HAP-1 (cell line): ENCODE data around the gene WDR11.

Experiments used
- DNase-seq, 2 experiments: peaks; one replicate each; pipeline ENCODE4 v3.0.0-alpha.2; 2016 to 2020; ENCODE audit warnings: low spot score in 2 of 2
- H3K27me3 ChIP-seq: fragments of 250-450 bp; sonication (Bioruptor Pico); 2 replicates; pipeline ENCODE4 v1.5.1; 2020; ENCODE audit warnings: low read depth, mild to moderate bottlenecking, moderate library complexity
- H3K36me3 ChIP-seq: fragments of 250-450 bp; sonication (Bioruptor Pico); replicated peaks from 2 replicates; pipeline ENCODE4 v1.5.1; 2020; ENCODE audit warnings: mild to moderate bottlenecking
- H3K4me1 ChIP-seq: fragments of 250-450 bp; sonication (Bioruptor Pico); 2 replicates; pipeline ENCODE4 v1.5.1; 2020; ENCODE audit warnings: mild to moderate bottlenecking
- H3K4me3 ChIP-seq: fragments of 250-450 bp; sonication (Bioruptor Pico); 2 replicates; pipeline ENCODE4 v1.5.1; 2020; ENCODE audit warnings: mild to moderate bottlenecking, moderate library complexity
- H3K9me3 ChIP-seq: fragments of 250-450 bp; sonication (Bioruptor Pico); 2 replicates; pipeline ENCODE4 v1.5.1; 2020; ENCODE audit warnings: mild to moderate bottlenecking, moderate library complexity
- in situ Hi-C: fragments of 300-500 bp; cut with MboI; formaldehyde crosslinking; loops from 3 replicates; pipeline ENCODE4 v1.14.3; 2020; ENCODE audit warnings: low sequenced_read_pairs, inconsistent platforms, mixed read lengths

The WDR11 gene

DNA sequence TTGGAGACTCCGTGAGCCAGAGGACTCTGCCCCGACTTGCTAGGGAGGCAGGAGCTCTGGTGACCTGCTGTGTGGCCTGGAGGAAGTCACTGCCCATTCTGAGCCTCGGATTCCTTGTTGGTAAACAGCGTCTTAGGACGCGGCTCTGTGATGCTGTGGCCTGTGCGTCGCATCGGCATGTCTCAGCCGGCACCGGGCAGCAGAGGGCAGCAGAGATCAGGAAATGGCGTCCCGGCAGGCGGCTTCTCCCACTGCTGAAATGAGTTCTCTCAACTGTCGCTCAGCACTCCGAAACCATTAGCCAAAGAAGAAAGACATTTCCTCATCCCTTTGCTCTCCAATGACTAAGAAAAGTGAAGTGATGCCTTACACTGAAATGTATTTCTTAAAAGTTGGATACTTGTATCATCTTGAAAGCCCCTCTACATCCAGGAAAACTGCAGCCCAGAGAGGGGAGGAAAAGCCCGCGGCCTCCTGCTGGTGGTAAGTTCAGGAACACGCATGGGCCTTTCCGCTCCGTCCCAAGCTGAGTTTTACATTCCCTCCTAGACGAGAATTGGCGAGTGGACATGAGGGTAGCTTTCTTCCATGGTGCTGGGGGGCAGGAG lies 91.7 kb downstream of the WDR11 start:
- peaks cover 7% of the 10 kb centered on the region for H3K4me1 ChIP-seq
- H3K36me3 ChIP-seq = no peaks in the 10 kb centered on the region
- peak; percentile 72 to 91 for DNase-seq
- peak overlapping the region; percentile 3; the same call in 1 of the 2 replicates for H3K4me3 ChIP-seq
- H3K27me3 ChIP-seq = no peaks in the 10 kb centered on the region
- H3K9me3 ChIP-seq = no peaks in the 10 kb centered on the region
- in situ Hi-C loops = loop anchor here (5.0 to 25.0 kb wide), 2 partner anchors 669 to 959 kb away; no protein-coding TSS in a partner anchor

DNA sequence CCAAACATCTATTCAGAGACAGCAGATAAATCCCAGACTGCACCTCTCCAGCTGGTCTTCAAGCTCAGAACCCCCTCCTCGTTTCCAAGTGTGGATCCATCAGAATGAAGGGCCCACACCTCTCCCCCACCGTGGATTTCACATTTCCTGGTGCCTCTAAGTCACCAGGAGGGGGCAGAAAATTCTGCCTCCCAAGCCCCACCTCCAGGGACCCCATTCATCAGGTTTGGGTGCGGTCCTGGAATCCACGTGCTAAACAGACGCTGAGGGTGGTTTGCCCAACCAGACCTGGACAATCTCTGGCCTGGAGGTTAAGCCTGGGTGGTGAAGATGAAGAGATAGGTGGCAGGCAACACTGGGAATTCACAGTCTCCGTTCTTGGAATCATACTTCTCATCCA lies 92.4 kb downstream of the WDR11 start:
- Histone ChIP-seq H3K4me3 (no peak overlapping the region), H3K27me3 (no peaks in the 10 kb centered on the region), H3K9me3 (no peaks in the 10 kb centered on the region), H3K4me1 (peaks cover 7% of the 10 kb centered on the region), H3K36me3 (no peaks in the 10 kb centered on the region)
- DNase-seq = no peak
- in situ Hi-C loops = loop anchor here (5.0 to 25.0 kb wide), 2 partner anchors 669 to 959 kb away; no protein-coding TSS in a partner anchor

DNA sequence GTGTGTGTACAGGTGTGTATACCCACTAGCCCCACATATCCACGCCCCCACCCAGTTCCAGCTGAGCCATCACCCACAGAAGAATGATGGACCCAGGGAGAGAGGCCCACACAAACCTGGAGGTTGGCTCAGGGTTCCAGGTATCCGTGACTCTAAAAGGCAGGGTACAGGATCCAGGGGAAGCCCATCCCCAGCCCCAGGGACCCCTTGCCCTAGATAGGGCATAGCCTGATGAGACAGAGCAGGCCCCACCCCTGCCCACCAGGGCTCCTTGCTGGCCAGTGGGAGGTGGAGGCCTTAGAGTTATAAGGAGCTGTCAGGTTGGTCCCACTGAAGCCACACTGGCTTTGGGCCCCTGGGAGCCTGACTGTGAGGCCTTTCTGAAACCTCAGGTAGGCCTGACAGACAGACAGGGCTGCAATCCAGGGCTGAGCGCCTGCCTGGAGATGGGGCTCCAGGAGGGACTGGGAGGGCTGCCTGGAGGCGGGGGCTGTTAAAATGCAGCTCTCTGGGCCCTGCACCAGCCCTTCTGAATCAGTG lies 93.5 kb downstream of the WDR11 start:
- Histone ChIP-seq H3K4me1 (peaks cover 13% of the 10 kb centered on the region), H3K9me3 (no peaks in the 10 kb centered on the region), H3K36me3 (no peaks in the 10 kb centered on the region), H3K4me3 (no peak overlapping the region), H3K27me3 (no peaks in the 10 kb centered on the region)
- DNase-seq = no peak
- in situ Hi-C loops = loop anchor here (5.0 to 25.0 kb wide), 2 partner anchors 668 to 958 kb away; no protein-coding TSS in a partner anchor

DNA sequence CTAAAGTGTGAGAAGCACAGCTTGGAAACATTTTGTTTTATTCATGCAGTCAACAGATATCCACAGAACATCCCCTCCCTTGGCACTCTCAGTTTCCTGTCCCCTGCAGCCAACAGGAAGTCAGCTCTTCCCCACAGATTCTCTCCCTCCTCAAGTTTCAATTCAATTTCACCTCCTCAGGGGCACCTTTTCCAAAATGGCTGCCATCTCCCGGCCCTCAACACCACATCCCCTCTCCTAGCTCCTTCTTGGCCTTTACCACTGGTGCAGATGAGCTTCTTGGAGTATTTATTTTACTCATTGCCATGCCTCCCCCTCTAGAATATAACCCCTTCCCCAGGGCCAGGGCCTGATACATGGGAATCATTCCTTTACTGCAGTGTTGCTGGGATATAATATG lies 94.0 kb downstream of the WDR11 start:
- no peaks in the 10 kb centered on the region for H3K36me3 ChIP-seq
- H3K27me3 ChIP-seq = no peaks in the 10 kb centered on the region
- H3K4me3 ChIP-seq = no peak overlapping the region
- no peak for DNase-seq
- H3K9me3 ChIP-seq = no peaks in the 10 kb centered on the region
- in situ Hi-C loops = loop anchor here (25.0 kb wide), 1 partner anchor 667 kb away; no protein-coding TSS in a partner anchor
- peaks cover 19% of the 10 kb centered on the region for H3K4me1 ChIP-seq

DNA sequence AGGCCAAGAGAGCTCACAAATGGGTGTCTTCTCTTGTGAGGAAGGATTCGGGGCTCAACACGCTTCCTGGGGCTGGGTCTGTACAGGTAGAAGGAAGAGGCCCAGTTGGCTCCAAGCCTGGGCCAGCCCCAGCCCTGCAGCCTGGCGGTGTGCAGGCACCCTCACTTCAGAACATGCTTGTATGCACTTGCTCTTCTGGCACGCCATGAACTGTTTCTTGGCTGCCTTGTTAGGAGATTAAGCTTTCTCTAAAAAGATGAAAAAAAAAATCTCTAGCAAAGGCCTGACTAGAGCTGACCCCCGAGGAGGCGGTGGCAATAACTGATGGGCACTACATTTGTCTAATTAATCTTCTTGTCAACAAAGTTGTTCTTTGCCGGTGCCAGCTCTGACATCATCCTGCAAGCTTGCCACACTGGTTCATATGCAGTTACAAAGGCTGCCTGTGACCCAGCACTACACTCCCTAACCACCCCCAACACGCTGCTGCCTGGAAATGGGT lies 94.7 kb downstream of the WDR11 start:
- Histone ChIP-seq H3K9me3 (no peaks in the 10 kb centered on the region), H3K27me3 (no peaks in the 10 kb centered on the region), H3K36me3 (no peaks in the 10 kb centered on the region), H3K4me1 (peaks cover 25% of the 10 kb centered on the region), H3K4me3 (no peak overlapping the region)
- in situ Hi-C loops = loop anchor here (25.0 kb wide), 1 partner anchor 666 kb away; no protein-coding TSS in a partner anchor
- no peak for DNase-seq

DNA sequence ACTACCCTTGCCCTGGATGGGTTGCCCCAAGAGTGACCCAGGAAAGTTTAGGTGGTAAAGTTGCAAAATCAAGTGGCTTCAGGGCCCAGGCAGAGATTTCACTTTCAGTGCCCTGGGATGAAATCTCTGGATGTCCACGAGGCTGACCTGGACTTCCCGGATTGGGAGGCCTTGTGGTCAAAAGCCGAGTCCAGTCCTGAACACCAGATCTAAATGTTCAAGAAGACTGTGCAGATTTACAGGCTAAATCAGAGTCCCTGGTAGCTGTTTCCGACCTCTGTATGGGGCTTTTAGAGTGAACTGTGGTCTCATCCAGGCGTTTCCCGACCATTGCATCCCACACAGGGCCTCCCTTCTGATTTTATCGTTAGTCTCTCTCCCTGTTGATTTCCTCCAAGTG lies 95.3 kb downstream of the WDR11 start:
- no peaks in the 10 kb centered on the region for H3K9me3 ChIP-seq
- peaks cover 30% of the 10 kb centered on the region for H3K4me1 ChIP-seq
- no peaks in the 10 kb centered on the region for H3K27me3 ChIP-seq
- DNase-seq = no peak
- no peaks in the 10 kb centered on the region for H3K36me3 ChIP-seq
- in situ Hi-C loops = loop anchor here (25.0 kb wide), 1 partner anchor 666 kb away; no protein-coding TSS in a partner anchor
- H3K4me3 ChIP-seq = no peak overlapping the region

DNA sequence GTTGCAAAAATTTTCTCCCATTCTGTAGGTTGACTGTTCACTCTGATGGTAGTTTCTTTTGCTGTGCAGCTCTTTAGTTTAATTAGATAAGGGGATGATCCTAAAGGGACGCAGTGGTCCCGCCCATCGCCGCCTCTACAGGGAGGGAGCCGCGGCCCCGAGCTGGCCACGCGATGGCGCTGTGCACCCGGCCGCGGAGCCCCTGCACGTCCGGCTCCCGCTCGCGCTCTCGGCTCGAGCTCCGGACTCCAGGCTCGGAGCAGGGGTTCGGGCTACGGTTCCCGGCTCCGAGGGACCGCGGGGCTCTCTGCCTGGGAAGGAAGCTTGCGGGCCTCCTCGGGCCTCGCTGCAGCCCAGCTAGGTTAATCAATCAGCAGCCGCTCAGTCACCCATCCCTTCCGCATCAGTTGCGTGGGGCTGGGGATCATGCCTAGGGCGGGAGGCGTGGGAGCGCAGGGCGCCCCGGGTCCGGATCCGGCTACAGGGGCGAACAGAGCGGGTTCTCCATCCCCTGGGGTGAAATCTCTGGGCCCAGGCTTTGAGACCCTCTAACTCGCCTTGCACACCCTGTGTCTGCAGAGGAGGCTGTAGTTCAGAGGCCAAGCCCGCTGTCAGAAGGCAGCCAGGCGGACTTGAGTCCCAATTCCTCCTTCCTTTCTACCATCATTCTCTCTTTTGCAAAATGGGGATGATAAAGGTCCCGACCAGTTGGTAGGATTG lies 97.9 kb downstream of the WDR11 start:
- DNase-seq = peak; percentile 78 to 85
- Histone ChIP-seq H3K4me3 (peak overlapping the region; percentile 25), H3K9me3 (peaks cover 5% of the 10 kb centered on the region; the same call in 1 of the 2 replicates), H3K27me3 (no peaks in the 10 kb centered on the region), H3K4me1 (peaks cover 23% of the 10 kb centered on the region), H3K36me3 (no peaks in the 10 kb centered on the region)
- in situ Hi-C loops = loop anchor here (25.0 kb wide), 1 partner anchor 663 kb away; no protein-coding TSS in a partner anchor

DNA sequence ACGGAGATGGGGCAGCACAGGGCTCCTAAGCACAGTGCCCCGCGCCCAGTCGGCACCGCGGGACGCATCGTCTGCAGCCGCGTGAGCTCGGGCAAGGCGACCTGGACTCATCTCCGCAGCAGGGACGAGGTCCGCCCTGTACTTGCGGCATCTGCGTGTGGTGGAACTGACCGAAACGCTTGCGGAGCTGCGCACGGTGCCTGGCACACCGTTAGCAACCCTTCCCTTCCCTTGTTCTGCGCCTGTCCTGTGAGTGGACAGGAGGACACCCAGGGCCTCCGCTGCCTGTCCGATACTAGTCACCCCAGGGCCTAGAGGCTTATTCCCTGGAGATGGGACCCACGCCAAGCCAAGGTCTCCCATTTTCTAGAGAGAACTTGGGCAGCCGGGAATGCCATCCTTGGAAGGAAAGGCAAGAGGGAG lies 98.5 kb downstream of the WDR11 start:
- in situ Hi-C loops = loop anchor here (5.0 to 25.0 kb wide), 2 partner anchors 663 to 783 kb away; no protein-coding TSS in a partner anchor
- Histone ChIP-seq H3K4me1 (peaks cover 26% of the 10 kb centered on the region), H3K4me3 (peak overlapping the region; percentile 25), H3K9me3 (peaks cover 8% of the 10 kb centered on the region; the same call in 1 of the 2 replicates), H3K27me3 (no peaks in the 10 kb centered on the region), H3K36me3 (no peaks in the 10 kb centered on the region)
- DNase-seq = peak in 1 of 2 experiments; percentile 18

DNA sequence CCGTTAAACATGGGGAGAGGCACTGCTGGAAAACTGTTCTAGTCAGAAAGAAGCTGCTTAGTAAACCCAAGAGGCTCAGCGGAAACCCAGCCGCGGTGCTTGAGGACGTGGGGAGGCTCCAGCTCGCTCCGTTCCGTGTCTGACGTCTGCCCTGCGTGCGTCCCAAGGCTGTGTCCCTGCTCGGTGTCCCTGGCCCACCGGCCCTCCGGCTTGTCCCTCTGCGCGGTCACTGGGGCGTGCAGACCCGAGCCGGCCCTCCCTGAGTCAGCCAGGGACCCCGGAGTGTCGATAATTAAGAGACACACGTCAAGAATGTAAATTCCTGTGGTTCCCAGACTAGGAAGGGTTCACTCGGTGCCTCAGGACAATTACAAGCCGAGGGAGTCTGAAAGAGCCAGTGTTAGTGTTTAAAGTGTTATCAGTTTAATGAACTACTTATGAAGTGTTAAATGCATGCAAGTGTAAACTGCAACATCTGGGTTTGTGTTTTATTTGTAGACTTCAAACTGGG lies 98.9 kb downstream of the WDR11 start:
- DNase-seq = peak; percentile 68 to 74
- no peaks in the 10 kb centered on the region for H3K27me3 ChIP-seq
- H3K4me3 ChIP-seq = no peak overlapping the region
- H3K4me1 ChIP-seq = peaks cover 26% of the 10 kb centered on the region
- H3K36me3 ChIP-seq = no peaks in the 10 kb centered on the region
- H3K9me3 ChIP-seq = peaks cover 10% of the 10 kb centered on the region; the same call in 1 of the 2 replicates
- in situ Hi-C loops = loop anchor here (5.0 kb wide), 1 partner anchor 782 kb away; no protein-coding TSS in a partner anchor

DNA sequence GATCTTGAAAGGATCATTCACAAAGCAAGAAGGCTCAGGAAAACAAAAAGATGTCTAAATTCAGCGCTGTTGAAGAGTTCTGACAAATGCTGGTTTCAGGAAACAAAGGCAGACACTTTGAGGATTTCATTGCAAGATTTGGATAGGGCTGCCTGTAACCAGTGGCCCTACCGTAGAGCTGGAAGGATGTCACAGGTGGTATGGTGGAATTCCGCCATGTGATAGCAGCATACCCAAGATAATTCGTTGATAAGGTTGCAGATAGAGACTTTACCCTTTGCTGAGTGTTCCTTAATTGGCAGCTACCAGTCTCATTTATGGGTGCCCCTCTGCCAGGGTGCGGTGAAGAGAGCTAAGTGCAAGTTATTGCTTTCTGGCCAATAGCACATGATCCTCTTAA lies 100.1 kb downstream of the WDR11 start:
- Histone ChIP-seq H3K9me3 (peaks cover 10% of the 10 kb centered on the region; the same call in 1 of the 2 replicates), H3K27me3 (no peaks in the 10 kb centered on the region), H3K36me3 (no peaks in the 10 kb centered on the region), H3K4me3 (no peak overlapping the region), H3K4me1 (peaks cover 26% of the 10 kb centered on the region)
- in situ Hi-C loops = loop anchor here (5.0 kb wide), 1 partner anchor 781 kb away; no protein-coding TSS in a partner anchor
- no peak for DNase-seq

DNA sequence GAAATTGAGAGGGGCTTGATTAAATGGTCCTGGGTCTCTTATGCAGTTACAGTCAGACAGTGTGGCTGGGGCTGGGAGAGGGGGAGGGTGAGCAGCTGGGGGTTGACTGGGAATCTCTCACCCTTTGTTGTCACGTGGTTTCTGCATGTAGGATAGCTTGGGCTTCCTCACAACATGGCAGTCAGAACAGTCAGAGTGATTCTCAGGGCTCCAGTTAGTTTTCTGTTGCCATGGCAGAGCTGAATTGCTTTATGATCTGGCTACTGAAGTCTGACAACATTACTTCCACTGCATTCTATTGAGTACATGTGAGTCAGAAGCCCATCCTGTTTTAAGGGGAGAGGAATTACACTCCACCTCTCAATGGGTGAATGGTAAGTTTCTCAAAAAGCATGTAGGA lies 102.7 kb downstream of the WDR11 start:
- peaks cover 26% of the 10 kb centered on the region for H3K4me1 ChIP-seq
- H3K36me3 ChIP-seq = no peaks in the 10 kb centered on the region
- in situ Hi-C loops = loop anchor here (5.0 kb wide), 1 partner anchor 778 kb away; no protein-coding TSS in a partner anchor
- no peak overlapping the region for H3K4me3 ChIP-seq
- no peaks in the 10 kb centered on the region for H3K27me3 ChIP-seq
- H3K9me3 ChIP-seq = peaks cover 10% of the 10 kb centered on the region; the same call in 1 of the 2 replicates
- DNase-seq = peak in 1 of 2 experiments; percentile 23
